Skin epidermis (tissue), 12 donors: ENCODE measurements around the gene CWC25.
A peak's percentile ranks its signal among the peaks of the same experiment; 100 is the strongest.

Experiments used
- H3K27ac ChIP-seq, 21 experiments: fragments of 200-600 bp; sonication (generic) in 11 of 21; one replicate each; pipeline ENCODE4 v1.5.0; 2020; ENCODE audit warnings: mild to moderate bottlenecking in 3 of 21, inconsistent platforms in 2 of 21, moderate library complexity in 2 of 21
- H3K4me3 ChIP-seq, 7 experiments: fragments of 200-600 bp; sonication (generic) in 2 of 7; one replicate each; pipeline ENCODE4 v1.5.0; 2020; ENCODE audit warnings: inconsistent platforms in 2 of 7, mild to moderate bottlenecking in 2 of 7, moderate library complexity in 1 of 7

Gene CWC25

DNA sequence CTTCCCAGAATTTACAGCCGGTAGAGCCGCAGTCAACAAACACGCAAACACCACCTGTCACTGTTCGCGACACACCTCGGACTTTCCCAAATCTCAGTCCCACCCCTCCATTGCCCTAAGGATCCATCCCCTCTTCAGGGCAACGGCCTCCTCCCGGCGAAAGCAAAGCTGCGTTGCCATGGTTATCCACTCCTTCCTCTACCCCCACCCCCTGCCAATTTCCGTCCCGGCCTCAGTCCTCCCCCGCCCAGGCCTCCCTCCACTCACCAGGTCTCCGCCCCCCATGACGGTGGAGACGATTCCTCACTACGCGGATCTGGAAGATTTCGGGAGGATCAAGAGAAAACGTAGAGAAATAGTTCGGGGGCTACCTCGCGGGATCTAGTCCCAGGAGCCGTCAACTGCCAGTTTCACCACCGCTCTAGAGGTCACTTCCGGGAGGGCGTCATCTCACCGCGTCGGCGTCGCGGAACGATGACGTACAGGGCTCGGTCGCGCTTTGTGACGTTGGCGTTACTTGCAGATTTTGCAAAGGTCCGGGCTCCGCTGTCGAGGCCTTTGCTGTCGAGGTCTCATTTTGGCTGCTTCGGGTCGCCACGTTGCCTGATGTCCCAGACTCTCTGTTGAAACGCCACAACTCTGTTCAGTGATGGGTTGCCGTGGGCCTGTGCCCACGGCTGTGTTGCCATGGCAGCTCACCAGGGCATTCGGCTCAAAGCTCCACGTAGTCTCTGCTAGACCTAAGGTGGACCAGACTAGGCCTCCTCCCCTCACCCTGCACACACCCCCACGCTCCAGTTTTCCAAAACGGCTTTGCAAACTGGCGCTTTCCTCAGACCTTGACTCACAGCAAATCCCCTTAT, at the start of gene CWC25:
CWC25 (minus strand) TSS at position 423 of the 863 bp plus-strand sequence; CDS start at position 285, 138 bp downstream.
- Histone ChIP-seq H3K4me3 (peak within 1 kb of the TSS; percentile 61 to 96 (median 80)), H3K27ac (peak within 1 kb of the TSS; percentile 90 to 100 (median 97))

DNA sequence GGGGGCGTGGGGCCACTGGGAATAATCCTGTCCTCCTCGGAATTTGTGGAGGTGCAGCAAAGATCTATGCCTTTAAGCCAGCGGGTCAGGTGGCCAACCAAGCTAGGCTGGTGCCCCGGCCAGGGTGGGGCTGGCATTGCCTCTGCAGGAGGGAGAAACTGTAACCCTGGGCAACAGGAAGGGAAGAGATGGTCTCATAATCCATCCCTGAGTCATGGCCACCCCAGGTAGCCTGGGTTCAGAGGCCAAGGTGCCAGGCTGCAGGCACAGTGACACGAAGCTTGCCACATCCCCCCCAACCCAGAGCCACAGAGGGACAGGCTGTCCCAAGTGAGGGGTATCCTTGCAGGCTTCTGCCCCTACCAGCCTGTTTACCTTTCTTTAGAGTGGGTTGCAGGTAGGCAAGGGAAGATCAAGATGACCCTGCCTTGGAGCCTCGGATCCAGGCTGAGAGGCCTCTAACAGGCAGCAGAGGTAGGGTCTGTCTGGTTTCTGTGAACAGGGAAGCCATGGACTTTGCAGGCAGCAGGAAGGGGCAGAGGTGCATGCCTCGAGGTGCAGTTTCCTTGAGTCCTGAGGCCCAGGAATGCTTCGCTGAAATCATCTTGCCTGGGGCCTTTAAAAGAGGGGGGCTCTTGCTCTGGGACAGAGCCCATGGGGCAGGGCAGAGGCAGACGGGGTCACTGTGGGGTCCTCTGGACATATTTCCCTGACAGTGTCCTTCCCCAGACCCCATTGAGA, 48.7 kb upstream of the CWC25 start:
- Histone ChIP-seq H3K4me3 (no peak overlapping the region), H3K27ac (peak overlapping the region in 12 of 21 experiments; percentile 1 to 72 (median 34))

DNA sequence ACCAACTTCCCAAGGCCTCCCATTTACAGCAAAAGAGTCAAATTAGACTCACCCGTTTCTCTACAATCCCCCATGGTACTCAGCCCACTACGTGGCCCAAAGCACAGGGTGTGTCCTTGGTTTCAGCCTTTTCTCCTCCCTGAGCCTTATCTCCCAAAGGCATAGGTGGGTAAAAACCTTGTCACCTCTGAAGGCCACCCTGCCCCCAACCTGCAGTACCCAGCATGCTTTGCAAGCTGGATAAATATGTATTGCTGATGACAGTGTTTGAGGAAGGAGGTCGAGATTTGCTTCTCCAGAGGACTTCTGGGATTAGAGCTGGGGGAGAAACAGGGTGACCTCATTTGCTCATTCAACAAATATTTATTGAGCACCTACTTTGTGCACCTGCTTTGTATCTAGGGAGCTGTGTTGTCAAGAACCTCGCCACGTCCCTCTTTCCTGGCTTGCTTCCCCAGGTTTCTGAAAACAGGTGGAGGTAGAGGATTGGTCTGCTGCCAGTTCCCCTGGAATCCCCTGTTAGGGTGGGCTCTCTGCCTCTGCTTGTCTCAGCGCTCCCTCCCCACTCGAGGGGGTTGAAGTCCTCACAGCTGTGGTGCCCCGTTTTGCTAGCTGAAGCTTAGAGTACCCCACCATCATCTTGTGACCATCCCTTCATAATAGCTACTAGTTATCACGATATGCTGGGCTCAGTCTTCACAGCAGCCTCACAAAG, 47.7 kb upstream of the CWC25 start:
- Histone ChIP-seq H3K4me3 (no peak overlapping the region), H3K27ac (peak overlapping the region in 13 of 21 experiments; percentile 21 to 99 (median 92))

DNA sequence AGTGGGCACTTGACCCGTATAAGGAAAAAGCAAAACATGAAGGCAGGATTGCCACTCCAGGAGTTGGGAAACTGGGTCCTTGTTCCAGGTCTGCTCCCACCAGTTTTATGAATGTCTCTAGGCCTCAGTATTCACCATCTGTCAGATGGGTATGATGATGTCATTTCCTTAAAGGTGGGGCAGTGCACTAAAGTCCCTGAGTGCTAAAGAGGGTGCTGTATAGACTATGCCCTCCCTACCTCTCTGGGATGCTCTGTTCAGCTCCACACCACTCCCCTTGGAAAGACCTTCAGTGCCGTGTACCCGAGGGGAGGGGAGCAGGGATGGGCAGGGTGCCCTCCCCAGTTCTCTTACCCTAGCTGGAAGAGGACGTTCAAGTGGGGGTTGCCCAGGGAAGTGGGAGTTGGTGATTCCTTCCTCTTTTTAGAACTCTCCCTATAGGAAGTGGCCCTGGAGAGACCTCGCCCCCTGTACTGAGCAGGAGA, 46.9 kb upstream of the CWC25 start:
- H3K27ac ChIP-seq, result peak overlapping the region in 17 of 21 experiments; percentile 7 to 99 (median 92)
- peak overlapping the region in 6 of 7 experiments; percentile 75 to 98 (median 81) for H3K4me3 ChIP-seq

DNA sequence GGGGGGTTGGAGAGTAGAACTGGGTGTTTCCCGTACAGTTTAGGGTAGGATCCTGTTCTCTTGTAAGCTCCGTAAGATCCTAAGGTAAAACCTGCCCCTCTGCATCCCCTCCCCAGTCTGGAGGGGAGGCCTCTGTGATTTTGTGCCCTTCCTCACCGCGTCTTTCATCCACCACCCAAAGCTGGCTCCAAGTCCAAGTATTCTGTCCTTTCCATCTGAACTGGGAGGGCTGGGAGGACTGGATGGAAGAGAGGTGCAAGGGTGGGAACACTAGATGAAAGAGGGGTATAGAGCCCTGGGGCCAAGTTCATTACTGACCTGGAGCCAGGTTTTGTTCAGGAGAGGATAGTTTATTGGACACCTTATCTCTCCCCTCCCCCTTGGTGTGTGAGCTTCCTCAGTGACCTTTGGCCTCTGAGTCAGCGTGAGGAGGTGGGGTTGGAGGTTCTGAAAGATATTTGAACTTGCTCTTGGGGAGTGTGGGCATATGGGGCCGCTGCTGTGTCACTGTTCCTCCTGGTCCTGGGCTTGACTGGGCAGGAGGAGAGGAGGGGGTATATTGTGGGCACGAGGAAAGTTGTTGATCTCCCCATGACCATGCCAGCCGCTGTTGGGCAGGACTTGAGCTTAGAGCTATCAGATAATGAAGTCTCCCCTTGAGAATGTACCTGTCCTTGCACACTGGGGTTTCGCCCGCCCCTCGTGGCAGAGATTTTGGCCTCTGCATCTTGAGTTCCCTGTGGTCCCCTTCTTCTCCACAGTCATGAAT, 46.3 kb upstream of the CWC25 start:
- Histone ChIP-seq H3K27ac (peak overlapping the region in 20 of 21 experiments; percentile 85 to 99 (median 94)), H3K4me3 (peak overlapping the region; percentile 75 to 98 (median 84))

DNA sequence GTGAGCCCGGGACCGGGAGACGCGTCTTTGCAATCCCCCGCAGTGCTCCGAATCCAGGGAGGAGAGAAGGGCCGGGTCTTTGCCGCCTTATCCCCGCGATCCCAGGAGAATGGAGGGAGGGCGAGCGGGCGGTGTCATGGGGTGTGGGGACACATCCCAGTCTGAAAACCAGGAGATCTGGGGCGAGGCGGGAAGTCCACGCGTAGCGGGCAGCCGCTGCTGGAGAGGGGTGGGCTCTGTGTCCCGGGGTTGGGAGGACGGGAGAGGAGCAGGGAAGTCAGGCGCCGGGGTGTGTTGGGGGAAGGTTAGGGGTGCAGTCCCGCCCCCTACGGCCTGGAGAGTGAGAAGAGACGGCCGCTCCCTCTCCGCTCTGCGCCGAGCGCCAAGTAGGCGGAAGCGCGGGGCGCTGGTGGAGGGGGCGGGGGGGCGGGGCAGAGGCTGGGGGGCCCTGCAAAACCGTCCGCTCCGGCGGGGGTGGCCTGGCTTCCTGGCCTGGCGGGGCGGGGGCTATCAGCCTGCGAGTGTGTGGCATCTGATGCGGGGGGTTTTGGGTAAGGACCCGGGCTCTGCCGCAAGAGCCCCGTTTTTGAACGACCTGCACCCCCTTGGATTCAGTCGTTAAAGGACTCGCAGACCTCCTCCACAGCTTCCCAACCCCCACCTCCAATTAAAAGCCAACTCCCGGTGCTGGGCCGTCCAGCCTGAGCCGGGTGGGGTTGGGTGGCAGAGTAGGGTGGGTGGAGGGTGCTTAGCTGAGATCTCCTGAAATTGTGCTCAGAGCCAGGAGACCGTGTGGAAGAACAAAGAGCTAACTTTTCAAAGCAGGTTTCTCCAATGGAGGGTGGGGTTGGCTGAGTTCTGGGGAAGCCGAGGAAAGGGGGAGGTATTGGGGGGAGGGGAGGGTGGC, 45.4 kb upstream of the CWC25 start:
- Histone ChIP-seq H3K27ac (peak overlapping the region; percentile 66 to 99 (median 94)), H3K4me3 (peak overlapping the region; percentile 75 to 98 (median 84))

DNA sequence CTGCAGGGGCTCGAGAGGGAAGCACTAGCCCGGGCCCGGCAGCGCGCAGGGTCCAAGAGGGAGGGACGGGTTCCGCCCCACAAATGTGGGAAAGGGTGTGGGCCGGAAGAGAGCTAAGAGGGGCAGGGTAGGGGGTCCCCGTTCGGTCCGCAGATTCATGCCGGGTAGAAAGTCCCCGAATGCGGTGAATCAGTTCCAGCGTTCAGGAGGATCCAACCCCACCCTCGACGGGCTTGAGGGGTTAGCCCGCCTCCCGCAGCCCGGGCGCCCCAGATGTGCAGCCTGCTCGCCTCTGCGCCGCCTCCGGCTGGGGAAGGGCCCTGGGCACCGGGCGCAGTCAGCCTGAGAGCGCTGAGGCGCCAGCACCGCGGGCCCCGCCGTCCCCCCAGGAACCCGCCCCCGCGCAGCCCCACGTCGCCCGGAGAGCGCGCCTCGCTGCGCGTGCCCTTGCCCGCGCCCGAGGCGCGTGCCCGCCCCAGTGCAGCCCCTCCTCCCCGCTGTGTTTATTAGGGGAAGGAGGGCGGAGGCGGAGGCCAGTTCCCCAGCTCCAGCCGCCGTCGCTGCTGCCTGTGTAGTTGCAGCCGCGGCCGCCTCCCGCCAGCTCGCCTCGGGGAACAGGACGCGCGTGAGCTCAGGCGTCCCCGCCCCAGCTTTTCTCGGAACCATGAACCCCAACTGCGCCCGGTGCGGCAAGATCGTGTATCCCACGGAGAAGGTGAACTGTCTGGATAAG, 44.6 kb upstream of the CWC25 start, which contains the start of gene LASP1:
LASP1 (plus strand) TSS at position 533 of the 733 bp plus-strand sequence; CDS start at position 665, 132 bp downstream.
- Histone ChIP-seq H3K27ac (peak within 1 kb of the TSS; percentile 66 to 99 (median 94)), H3K4me3 (peak within 1 kb of the TSS; percentile 75 to 98 (median 84))

DNA sequence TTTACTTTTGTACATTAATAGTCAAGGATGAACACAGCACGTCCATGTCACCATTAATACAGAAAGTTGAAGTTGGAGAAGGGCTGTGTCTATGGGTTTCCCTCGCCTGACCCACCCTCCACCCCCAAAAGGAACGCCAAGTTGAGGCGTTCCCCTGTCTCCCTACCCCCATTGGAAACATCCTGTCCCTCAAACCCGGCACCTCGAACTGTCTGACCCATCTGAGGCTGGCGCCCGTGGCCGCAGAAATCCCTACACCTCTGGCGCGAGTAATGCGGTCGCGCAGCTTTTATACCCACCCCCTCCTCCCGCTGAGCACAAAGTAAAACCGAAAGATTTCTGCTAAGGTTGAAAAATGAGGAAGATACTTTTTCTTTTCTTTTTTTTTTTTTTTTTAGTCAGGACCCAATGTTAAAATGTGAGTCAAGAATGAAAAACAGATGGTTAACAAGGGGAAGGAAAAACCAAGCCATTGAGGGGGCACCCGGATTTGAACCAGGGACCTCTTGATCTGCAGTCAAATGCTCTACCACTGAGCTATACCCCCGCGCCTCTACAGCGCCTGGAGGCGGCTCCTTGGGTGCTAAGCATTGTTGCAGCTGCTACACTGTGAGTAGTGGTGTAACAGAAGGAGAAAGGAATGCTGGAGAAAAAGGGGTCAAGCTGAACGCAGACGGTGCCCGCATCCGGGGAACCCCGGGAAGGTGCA, 43.9 kb upstream of the CWC25 start:
- H3K4me3 ChIP-seq, result peak overlapping the region; percentile 75 to 98 (median 84)
- H3K27ac ChIP-seq, result peak overlapping the region; percentile 66 to 99 (median 94)

DNA sequence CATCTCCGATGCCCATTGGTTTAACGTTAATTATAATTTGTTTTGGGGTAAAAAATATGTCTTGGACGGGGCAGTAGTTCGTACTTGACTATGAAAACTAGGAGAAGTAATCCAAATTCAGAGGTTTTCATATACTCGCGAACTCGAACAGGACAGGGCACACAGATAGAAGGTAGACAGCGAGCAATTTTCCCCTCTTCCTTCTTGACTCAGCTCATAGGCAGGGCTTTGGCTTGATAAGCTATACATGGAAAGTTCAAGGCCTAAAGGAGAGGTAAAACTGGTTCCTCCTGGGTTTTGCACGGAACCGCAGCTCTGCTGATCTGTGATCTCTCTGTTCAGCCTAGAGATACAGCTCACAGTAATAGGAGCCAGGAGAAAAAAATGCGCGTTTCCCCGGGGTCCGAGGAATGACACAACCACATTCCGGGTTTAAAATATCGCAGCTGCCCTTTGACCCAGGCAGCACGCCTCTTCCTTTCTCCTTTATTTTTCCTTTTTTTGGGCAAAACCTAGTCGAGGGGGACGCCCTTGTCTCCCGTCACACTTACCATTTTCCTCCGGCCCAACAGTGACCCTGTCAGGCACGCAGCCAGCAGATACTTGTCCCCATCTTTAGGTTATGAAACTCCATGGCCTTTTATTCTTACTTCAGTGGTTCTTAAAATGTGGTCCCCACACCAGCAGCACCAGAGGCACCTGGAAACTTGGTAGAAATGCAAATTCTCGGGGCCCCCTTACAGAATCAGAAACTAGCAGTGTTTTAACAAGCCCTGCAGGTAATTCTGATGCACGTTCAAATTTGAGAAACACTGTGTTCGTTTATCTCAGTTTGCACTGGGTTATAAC, 43.1 kb upstream of the CWC25 start:
- Histone ChIP-seq H3K4me3 (peak overlapping the region; percentile 75 to 98 (median 84)), H3K27ac (peak overlapping the region in 20 of 21 experiments; percentile 62 to 99 (median 93))

DNA sequence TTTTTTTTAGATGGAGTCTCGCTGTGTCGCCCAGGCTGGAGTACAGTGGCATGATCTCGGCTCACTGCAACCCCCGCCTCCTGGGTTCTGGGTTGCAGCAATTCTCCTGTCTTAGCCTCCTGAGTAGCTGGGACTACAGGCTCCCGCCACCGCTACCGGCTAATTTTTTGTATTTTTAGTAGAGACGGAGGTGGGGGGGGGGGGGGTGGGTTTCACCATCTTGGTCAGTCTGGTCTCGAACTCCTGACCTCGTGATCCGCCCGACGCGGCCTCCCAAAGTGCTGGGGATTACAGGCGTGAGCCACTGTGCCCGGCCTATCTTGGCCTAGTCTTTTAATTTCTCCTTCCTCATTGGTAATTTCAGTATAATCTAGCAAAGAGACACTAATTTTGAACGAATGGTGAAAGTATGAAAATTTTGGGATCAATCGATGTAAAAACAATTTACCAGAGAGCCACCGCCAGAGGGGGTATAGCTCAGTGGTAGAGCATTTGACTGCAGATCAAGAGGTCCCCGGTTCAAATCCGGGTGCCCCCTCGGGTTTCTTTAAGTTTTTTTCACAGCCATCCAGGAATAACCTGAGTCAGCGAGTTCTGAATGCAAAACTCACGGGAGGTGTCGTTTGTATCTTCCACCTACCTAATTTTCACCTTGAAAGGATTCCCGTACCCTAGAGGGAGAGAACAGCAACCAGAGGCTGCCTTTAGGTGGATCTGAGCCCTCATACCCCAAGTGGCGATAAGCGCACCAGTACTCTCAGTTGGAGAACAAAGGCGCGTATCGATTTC, 42.3 kb upstream of the CWC25 start:
- peak overlapping the region in 4 of 7 experiments; percentile 7 to 85 (median 76) for H3K4me3 ChIP-seq
- H3K27ac ChIP-seq, result peak overlapping the region in 19 of 21 experiments; percentile 28 to 99 (median 94)

DNA sequence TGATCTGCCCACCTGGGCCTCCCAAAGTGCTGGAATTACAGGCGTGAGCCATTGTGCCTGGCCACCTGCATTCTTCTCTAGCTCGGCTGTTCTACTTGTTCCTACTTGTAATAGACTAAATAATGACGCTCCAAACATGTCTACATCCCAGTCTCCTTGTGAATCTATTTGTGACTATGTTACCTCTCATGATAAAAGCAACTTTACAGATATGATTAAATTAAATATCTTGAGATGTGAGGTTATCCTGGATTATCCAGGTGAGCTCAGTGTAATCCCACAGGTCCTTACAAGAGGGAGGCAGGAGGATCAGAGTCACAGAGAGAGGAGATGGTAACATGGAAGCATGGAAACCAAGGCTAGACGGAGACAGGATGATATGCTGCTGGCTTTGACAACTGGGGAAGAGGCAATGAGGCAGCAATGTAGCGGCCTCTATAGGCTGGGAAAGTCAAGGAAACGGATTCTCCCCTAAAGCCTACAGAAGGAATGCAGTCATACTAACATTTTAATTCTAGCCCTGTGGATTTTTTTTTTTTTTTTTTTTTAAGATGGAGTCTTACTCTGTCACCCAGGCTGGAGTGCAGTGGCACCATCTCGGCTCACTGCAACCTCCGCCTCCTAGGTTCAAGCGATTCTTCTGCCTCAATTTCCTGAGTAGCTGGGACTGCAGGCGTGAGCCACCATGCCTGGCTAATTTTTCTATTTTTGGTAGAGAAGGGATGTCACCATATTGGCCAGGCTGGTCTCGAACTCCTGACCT, 39.7 kb upstream of the CWC25 start:
- Histone ChIP-seq H3K4me3 (no peak overlapping the region), H3K27ac (no peak overlapping the region)

DNA sequence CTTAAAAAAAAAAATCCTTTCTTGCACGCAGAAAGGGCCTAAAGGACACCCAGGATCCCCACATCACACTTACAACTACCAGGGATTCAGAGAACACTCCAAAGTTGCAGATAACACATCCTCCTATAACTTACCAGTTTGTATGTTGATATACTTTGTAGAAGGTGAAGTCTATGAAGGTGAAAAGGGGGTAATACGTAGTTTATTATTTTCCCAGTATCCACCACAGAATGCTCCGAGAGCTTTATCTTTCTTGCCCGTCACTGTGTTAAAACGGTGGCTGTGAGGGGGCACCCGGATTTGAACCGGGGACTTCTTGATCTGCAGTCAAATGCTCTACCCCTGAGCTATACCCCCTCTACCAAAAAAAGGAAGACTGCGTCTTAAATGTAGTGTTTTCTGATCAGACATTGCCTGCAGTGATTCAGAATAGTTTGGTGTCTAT, 36.3 kb upstream of the CWC25 start:
- H3K4me3 ChIP-seq, result no peak overlapping the region

DNA sequence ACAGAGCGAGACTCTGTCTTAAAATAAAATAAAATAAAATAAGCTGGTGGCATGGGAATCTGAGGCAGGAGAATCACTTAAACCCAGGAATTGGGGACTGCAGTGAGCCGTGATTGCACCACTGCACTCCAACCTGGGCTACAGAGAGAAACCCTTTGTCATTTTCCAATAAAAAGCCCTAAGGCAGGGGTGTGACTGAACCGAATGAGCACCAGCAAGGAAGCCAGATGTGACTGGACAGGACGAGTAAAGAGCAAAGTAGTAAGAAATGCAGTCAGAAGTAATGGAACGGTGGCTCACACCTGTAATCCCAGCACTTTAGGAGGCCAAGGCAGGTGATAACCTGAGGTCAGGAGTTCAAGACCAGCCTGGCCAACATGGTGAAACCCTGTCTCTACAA, 32.1 kb upstream of the CWC25 start:
- no peak overlapping the region for H3K4me3 ChIP-seq
- H3K27ac ChIP-seq, result no peak overlapping the region

More for the DNA sequence above, 36.3 kb upstream of the CWC25 start:
- H3K27ac ChIP-seq, result no peak overlapping the region
